Cardiac muscle cell (in vitro differentiated cells and primary cell): ENCODE data around the gene FHIT. TPM values are rescaled to one million over a fixed set of nuclear protein-coding genes. Genes with fewer than 3 reads are reported as not detected.

ENCODE experiments used
- DNase-seq, 2 donors: peaks; one replicate each; pipeline versions ENCODE4 v3.0.0 to v3.0.0-alpha.2; 2010 to 2017; ENCODE audit warnings: low read depth in 1 of 2, low spot score in 1 of 2
- H3K27ac ChIP-seq: fragments of 200-600 bp; sonication (generic); 2 replicates; pipeline ENCODE4 v1.5.1; 2016
- H3K27me3 ChIP-seq: fragments of 200-600 bp; sonication (generic); 2 replicates; pipeline ENCODE4 v1.6.0; 2016; ENCODE audit warnings: control low read depth
- H3K36me3 ChIP-seq: fragments of 200-600 bp; sonication (generic); 2 replicates; pipeline ENCODE4 v1.5.1; 2016; ENCODE audit warnings: control low read depth
- H3K4me1 ChIP-seq: fragments of 200-600 bp; sonication (generic); 2 replicates; pipeline ENCODE4 v1.8.1; 2017; ENCODE audit warnings: low read depth, mild to moderate bottlenecking, mixed run types
- H3K4me3 ChIP-seq: fragments of 200-600 bp; sonication (generic); 2 replicates; pipeline ENCODE4 v1.5.1; 2016; ENCODE audit warnings: mild to moderate bottlenecking
- H3K9me3 ChIP-seq: fragments of 200-600 bp; sonication (generic); 2 replicates; pipeline ENCODE4 v1.5.1; 2017; ENCODE audit warnings: low read depth, mild to moderate bottlenecking, control low read depth
- polyA plus RNA-seq: library from polyadenylated mRNA; unstranded; fragments of >200 nt; fragmentation: Nextera tagmentation; extraction: Ambion mirVana; gene quantifications from 2 replicates; pipeline ENCODE4 v1.2.1, GENCODE V29; 2016
- total RNA-seq: library from RNA; depleted of rRNA; stranded (reverse); fragments of >200 nt; gene quantifications from 2 replicates; pipeline ENCODE4 v1.2.3, GENCODE V29; 2016
- TF ChIP-seq, protein P1 (sequence below): IDR thresholded peaks from 2 replicates; pipeline ENCODE4 v1.5.1; 2012; ENCODE audit warnings: low read depth, mild to moderate bottlenecking, low read length

The FHIT gene
- total and polyA plus RNA-seq, 2 experiments from 2014 or later = 6.9 to 12.5 TPM

DNA sequence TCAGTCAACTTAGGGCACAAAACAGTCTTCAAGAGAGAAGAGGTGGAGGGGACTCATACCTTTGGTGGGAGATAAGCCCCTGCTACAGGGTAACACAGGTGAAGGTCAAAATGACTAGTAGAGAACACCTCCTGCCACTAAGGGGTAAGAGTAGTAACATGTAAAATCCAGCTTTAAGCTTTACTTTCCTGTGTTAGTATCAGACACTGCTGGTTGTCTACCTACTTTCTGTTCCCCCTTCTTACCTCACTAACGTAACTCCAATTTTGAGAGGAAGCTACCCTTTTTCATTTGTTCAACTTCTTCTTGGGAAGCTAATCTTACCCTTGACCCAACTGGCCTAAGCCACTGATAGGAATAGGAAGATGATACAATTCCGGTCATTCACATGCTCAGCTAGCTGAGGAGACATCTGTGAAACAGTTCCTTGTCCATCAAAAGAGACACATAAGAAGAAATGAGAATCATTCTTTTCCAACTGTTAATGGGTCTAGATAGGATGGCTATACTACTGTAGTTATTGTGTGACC, 1374.7 kb downstream of the FHIT start:
- Histone ChIP-seq H3K9me3 (no peaks in the 10 kb centered on the region), H3K27ac (no peak overlapping the region), H3K4me3 (no peak overlapping the region), H3K27me3 (no peaks in the 10 kb centered on the region), H3K36me3 (no peaks in the 10 kb centered on the region), H3K4me1 (peaks cover 7% of the 10 kb centered on the region)
- DNase-seq = no peak
- TF ChIP-seq, protein P1, sequence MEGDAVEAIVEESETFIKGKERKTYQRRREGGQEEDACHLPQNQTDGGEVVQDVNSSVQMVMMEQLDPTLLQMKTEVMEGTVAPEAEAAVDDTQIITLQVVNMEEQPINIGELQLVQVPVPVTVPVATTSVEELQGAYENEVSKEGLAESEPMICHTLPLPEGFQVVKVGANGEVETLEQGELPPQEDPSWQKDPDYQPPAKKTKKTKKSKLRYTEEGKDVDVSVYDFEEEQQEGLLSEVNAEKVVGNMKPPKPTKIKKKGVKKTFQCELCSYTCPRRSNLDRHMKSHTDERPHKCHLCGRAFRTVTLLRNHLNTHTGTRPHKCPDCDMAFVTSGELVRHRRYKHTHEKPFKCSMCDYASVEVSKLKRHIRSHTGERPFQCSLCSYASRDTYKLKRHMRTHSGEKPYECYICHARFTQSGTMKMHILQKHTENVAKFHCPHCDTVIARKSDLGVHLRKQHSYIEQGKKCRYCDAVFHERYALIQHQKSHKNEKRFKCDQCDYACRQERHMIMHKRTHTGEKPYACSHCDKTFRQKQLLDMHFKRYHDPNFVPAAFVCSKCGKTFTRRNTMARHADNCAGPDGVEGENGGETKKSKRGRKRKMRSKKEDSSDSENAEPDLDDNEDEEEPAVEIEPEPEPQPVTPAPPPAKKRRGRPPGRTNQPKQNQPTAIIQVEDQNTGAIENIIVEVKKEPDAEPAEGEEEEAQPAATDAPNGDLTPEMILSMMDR = no peak

DNA sequence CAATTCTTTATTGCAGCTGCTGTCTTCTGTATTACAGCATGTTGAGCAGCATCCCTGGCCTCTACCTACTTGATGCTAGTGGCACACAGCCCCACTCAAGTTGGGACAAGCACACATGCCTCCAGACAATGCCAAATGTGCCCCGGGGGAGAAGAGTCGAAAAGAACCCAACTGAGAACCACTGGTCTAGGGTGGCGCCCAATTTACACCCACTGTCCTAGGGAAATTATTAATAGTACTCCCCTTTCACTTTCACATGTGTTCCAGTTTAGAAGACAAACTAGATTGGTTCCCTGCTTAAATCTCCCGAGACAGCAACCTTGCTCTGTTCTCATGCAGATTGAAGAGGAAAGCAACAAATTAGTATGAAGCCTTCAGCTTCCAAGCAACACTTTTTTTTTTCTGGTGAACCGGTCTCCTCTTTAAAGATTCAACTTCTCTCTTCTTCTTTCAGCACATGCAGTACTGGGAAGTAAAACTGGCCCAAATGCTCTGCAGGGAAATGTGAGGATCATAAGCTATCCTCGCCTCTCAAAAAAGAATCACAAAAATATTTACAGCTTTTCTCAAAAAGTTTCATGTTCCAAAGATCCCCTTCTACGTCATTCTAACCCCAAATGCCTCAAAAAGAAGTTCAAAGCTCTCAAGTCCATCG, 1377.5 kb downstream of the FHIT start:
- H3K27me3 ChIP-seq = no peaks in the 10 kb centered on the region
- peaks cover 7% of the 10 kb centered on the region for H3K4me1 ChIP-seq
- H3K27ac ChIP-seq = no peak overlapping the region
- DNase-seq = no peak
- TF ChIP-seq, protein P1 = no peak
- no peak overlapping the region for H3K4me3 ChIP-seq
- no peaks in the 10 kb centered on the region for H3K9me3 ChIP-seq
- no peaks in the 10 kb centered on the region for H3K36me3 ChIP-seq

DNA sequence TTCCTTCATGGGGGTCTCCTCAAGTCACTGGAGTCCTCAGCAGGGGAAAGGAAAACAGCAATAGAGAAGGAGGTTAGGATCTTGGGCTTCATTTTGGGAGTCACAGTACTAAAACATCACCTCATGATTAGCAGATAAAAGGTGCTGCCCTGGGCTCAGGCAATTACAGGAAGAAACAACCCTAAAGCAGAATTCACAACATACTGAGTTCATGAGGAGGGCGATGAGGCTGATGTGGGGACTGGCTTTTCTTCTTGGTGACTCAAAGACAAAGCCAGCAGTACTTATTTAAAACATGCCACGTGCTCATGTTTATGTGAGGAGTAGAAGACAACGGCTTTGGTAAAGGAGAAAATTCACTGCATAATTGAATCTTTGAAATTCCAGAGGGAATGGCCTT, 1379.1 kb downstream of the FHIT start:
- no peaks in the 10 kb centered on the region for H3K36me3 ChIP-seq
- H3K9me3 ChIP-seq = no peaks in the 10 kb centered on the region
- TF ChIP-seq, protein P1 = no peak
- no peaks in the 10 kb centered on the region for H3K27me3 ChIP-seq
- no peak for DNase-seq
- H3K4me1 ChIP-seq = peaks cover 3% of the 10 kb centered on the region
- H3K27ac ChIP-seq = no peak overlapping the region
- H3K4me3 ChIP-seq = no peak overlapping the region

DNA sequence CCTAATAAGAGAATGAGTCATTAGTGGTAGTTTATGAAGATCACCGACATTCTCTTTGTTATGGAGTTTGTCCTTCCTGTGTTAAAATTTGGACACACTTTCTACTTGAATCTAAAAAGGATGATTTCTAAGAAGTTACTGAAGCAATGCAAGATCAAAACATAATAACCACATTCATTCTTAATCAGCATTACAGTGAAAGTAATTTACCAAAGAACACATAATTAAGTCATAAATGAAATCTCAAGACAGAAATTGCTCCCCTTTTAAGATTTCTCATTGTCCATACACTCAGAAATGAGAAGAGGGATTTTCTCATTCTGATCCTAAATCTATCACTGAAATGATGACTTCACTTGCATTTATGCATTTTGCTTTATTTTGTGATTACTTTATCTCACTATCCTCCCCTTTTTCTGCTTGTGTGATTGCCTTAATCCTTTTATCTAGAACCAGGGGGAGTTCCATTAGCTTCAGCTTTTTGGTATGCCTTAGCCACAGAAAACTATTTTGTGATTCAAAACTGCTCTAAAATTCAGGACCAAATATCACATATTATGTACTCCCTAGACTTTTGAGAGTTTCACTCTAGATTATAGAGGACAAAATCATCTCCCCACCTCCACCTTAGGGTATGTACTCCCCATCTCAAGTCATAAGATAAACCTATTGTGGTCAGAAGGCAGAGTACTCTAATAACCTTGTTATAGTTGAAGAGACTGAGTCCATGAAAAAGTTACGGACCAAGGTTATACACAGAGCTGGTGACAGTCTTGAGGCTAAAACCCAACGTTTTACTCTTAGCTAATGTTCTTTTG, 1383.9 kb downstream of the FHIT start:
- Histone ChIP-seq H3K27ac (no peak overlapping the region), H3K27me3 (no peaks in the 10 kb centered on the region), H3K9me3 (no peaks in the 10 kb centered on the region), H3K4me1 (no peaks in the 10 kb centered on the region), H3K4me3 (no peak overlapping the region), H3K36me3 (no peaks in the 10 kb centered on the region)
- peak in 1 of 2 donors; percentile 6 for DNase-seq
- TF ChIP-seq, protein P1 = no peak

DNA sequence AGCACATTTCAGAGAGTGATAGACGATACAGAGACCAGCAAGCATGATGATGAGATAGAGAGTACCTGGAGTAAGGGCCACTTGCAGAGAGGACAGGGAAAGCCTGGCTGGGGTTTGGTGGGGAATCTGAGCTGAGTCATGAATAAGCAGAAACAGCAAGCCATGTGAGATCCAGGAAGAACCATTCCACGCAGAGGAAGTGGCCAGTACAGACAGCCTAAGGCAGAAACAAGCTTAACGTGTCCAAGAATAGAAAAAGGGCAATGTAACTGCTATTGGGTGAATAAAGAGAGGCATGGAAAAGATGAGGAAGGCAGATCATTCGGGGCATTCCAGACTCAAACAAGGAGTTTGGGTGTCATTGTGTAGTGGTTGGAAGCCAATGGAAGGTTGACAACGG, 1385.2 kb downstream of the FHIT start:
- TF ChIP-seq, protein P1 = no peak
- Histone ChIP-seq H3K27ac (no peak overlapping the region), H3K9me3 (no peaks in the 10 kb centered on the region), H3K4me1 (no peaks in the 10 kb centered on the region), H3K4me3 (no peak overlapping the region), H3K27me3 (no peaks in the 10 kb centered on the region), H3K36me3 (no peaks in the 10 kb centered on the region)
- no peak for DNase-seq
